Measurements from ENCODE around the gene GRIN2C.

GRIN2C gene

DNA sequence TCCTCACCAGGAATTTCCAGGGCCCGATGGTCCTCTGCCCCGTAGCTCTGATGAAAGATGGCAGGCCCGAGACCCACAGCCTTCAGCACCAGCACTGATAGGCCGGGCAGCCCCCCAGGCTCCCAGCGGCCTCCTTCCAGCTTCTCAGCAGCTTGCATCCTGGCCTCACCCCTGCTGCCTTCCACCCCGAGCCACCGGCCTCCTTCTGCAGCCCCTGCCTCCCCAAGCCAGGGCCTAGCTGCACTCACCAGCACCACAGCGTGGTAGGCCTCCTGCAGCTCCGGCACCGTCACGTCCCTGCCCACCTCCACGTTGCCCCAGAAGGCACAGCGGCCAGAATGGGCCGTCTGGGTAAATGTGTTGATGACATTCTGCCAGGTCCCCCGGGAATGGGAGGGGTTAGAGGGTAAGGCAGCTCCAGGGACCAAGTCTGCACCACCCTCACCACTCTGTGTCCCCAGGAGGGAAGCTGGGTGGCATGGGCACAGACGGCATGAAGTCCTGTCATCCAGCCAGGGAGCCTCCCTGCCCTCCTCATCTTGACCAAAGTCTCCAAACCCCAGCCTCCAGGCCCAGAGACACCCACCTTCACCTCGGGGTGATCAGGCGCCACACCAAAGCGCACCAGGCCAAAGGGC is 6.6 kb upstream of the GRIN2C start:
- TF ChIP-seq POLR2AphosphoS5 (IDR thresholded peaks at IDR 0.05; ENCODE audit: low read depth, low read length) (no peak), FOXP2 (optimal IDR thresholded peaks at IDR 0.05; ENCODE audit: borderline replicate concordance, extremely low read depth, extremely low read length, insufficient read depth) (no peak), SIN3A (IDR thresholded peaks at IDR 0.05; ENCODE audit: borderline replicate concordance, insufficient read depth, low read length) (no peak), REST (IDR thresholded peaks at IDR 0.05; ENCODE audit: insufficient read depth in 1 of 2, low read depth in 2 of 2, low read length in 2 of 2) (no peak), TAF1 (IDR thresholded peaks at IDR 0.05; ENCODE audit: borderline replicate concordance, insufficient read depth, low read length) (no peak)

- TF ChIP-seq FOXP2 (optimal IDR thresholded peaks at IDR 0.05; ENCODE audit: borderline replicate concordance, extremely low read depth, extremely low read length, insufficient read depth) (no peak), SIN3A (IDR thresholded peaks at IDR 0.05; ENCODE audit: borderline replicate concordance, insufficient read depth, low read length) (no peak), TAF1 (IDR thresholded peaks at IDR 0.05; ENCODE audit: borderline replicate concordance, insufficient read depth, low read length) (no peak)
These were observed 6.0 kb upstream of the GRIN2C start for GRCh38 chr17:74865504-74866197.

- TF ChIP-seq FOXP2 (optimal IDR thresholded peaks at IDR 0.05; ENCODE audit: borderline replicate concordance, extremely low read depth, extremely low read length, insufficient read depth) (no peak), REST (IDR thresholded peaks at IDR 0.05; ENCODE audit: insufficient read depth in 1 of 2, low read depth in 2 of 2, low read length in 2 of 2) (no peak), POLR2AphosphoS5 (IDR thresholded peaks at IDR 0.05; ENCODE audit: low read depth, low read length) (no peak), TAF1 (IDR thresholded peaks at IDR 0.05; ENCODE audit: borderline replicate concordance, insufficient read depth, low read length) (no peak), SIN3A (IDR thresholded peaks at IDR 0.05; ENCODE audit: borderline replicate concordance, insufficient read depth, low read length) (no peak)
These were observed 5.2 kb upstream of the GRIN2C start for GRCh38 chr17:74864866-74865395.

DNA sequence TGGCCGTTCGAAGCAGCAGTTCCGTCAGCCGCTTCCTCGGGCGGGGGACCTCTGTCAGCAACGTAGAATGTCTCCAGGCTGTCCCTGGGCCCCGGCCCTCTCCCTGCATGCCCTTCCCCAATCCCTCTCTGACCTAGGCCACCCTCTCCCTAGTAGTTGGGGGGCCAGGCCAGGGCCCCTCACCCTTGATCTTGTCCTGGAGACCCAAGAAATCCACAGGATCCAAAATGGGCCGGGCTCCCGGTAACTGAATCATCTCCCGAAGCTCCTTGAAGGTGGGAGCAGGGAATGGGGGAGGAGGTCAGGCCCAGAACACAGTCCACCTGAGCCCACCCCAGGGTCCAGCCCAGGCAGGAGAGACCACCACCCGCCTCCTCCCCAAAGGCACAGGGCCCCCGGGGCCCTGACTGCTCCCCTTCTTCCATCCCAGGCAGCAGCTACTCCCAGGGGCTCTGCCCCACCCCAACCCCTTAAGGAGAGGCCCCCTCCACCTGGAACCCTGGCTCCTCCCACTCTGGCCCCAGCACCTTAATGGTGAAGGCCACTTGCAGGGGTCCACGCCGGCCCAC is 4.7 kb upstream of the GRIN2C start:
- TF ChIP-seq SIN3A (IDR thresholded peaks at IDR 0.05; ENCODE audit: borderline replicate concordance, insufficient read depth, low read length), result no peak
- no peak for TF ChIP-seq TAF1 (IDR thresholded peaks at IDR 0.05; ENCODE audit: borderline replicate concordance, insufficient read depth, low read length)
- TF ChIP-seq REST (IDR thresholded peaks at IDR 0.05; ENCODE audit: insufficient read depth in 1 of 2, low read depth in 2 of 2, low read length in 2 of 2), result no peak
- no peak for TF ChIP-seq POLR2AphosphoS5 (IDR thresholded peaks at IDR 0.05; ENCODE audit: low read depth, low read length)
- TF ChIP-seq FOXP2 (optimal IDR thresholded peaks at IDR 0.05; ENCODE audit: borderline replicate concordance, extremely low read depth, extremely low read length, insufficient read depth), result no peak

DNA sequence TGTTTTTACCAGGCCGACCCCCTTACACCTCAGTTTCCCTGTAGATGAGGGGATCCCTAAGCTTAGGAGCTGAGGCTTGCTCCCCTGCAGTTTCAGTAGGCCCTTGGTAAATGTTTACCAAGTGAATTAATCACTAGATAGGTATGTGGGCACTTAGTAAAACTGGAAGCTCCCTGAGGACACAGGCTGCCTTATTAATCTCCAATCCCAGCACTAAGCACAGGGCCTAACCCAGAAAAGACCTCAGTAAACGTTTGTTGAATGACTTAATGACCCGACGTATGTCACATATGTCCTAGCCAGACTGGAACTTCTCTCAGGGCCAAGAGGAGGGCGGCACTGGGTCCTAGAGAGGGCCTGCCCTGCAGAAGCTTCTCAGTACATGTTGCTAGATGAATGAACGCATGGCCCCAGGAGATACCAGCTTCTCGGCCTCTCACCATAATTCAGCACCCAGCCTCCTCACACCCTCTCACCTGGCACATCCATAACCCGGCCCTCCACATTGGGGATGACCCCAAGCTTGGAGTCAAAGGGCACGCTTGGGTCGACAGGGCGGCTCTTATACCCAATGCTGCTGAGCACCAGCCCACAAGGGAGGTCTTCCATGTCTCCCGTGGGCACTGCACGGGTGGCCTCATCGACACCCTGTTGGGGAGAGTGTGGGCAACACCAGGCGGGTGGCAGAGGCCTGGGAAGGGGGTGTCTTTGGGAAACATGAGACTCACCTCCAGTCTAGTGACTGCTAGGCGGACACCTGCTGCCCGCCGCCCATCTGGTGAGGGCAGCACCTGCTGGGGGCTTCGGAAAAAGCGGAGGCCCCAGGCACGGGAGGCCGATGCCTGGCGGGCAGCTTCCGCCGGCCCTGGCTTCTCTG is 4.0 kb upstream of the GRIN2C start:
- TF ChIP-seq TAF1 (IDR thresholded peaks at IDR 0.05; ENCODE audit: borderline replicate concordance, insufficient read depth, low read length) (no peak), REST (IDR thresholded peaks at IDR 0.05; ENCODE audit: insufficient read depth in 1 of 2, low read depth in 2 of 2, low read length in 2 of 2) (no peak), SIN3A (IDR thresholded peaks at IDR 0.05; ENCODE audit: borderline replicate concordance, insufficient read depth, low read length) (no peak), POLR2AphosphoS5 (IDR thresholded peaks at IDR 0.05; ENCODE audit: low read depth, low read length) (no peak), FOXP2 (optimal IDR thresholded peaks at IDR 0.05; ENCODE audit: borderline replicate concordance, extremely low read depth, extremely low read length, insufficient read depth) (no peak)

Measured in PFSK-1 (cell line).